PC-3 (cell line): ENCODE measurements around the gene COL6A2. TPM values are rescaled to one million over a fixed set of nuclear protein-coding genes. Genes with fewer than 3 reads are reported as not detected.
A peak's percentile ranks its signal among the peaks of the same experiment; 100 is the strongest.

Source experiments
- ATAC-seq: fragments of 200-7000 bp; cut with Tn5 transposase; 2 replicates; pipeline ENCODE4 v1.9.1; 2020; ENCODE audit warnings: mild to moderate bottlenecking, moderate library complexity
- BruUV-seq: library from RNA; stranded (reverse); fragments of 400-500 nt; replicated peaks from 2 replicates; lab custom pipeline; 2021; lab: Mats Ljungman, UMichigan
- CTCF ChIA-PET: fragments of 300-600 bp; sonication (Branson Sonifier 250); formaldehyde crosslinking; loops from one replicate; lab custom pipeline; 2022; ENCODE audit warnings: antibody characterized with exemption; lab: Charles Lee
- POLR2A ChIA-PET: fragments of 300-600 bp; sonication (Branson Sonifier 250); formaldehyde crosslinking; loops from one replicate; lab custom pipeline; 2022; ENCODE audit warnings: antibody characterized with exemption; ENCODE audit not compliant: unreplicated experiment; lab: Charles Lee
- DNase-seq: peaks from one replicate; pipeline ENCODE4 v3.0.0-alpha.2; 2015
- H2AFZ ChIP-seq: fragments of 300-600 bp; sonication (generic); 2 replicates; pipeline ENCODE4 v1.6.0; 2016; ENCODE audit warnings: antibody characterized with exemption, low read length
- H3F3A ChIP-seq: fragments of 300-600 bp; sonication (generic); one replicate; pipeline ENCODE4 v1.6.0; 2017; ENCODE audit warnings: antibody characterized with exemption, low read length, control low read depth, mild to moderate bottlenecking; ENCODE audit not compliant: unreplicated experiment
- H3K27ac ChIP-seq: fragments of 300-600 bp; sonication (generic); 2 replicates; pipeline ENCODE4 v1.5.1; 2016; ENCODE audit warnings: mild to moderate bottlenecking, low read length
- H3K27me3 ChIP-seq: fragments of 300-600 bp; sonication (generic); 2 replicates; pipeline ENCODE4 v1.6.1; 2016; ENCODE audit warnings: low read length, mixed read lengths
- H3K36me3 ChIP-seq: fragments of 300-600 bp; sonication (generic); 2 replicates; pipeline ENCODE4 v1.6.1; 2016; ENCODE audit warnings: low read depth, mixed run types, low read length, mixed read lengths
- H3K4me1 ChIP-seq: fragments of 300-600 bp; sonication (generic); 2 replicates; pipeline ENCODE4 v1.5.1; 2016; ENCODE audit warnings: low read length; ENCODE audit not compliant: insufficient read depth
- H3K4me2 ChIP-seq: fragments of 300-600 bp; sonication (generic); 2 replicates; pipeline ENCODE4 v1.6.0; 2016; ENCODE audit warnings: low read length
- H3K4me3 ChIP-seq: fragments of 300-600 bp; sonication (generic); 2 replicates; pipeline ENCODE4 v1.5.1; 2016; ENCODE audit warnings: mild to moderate bottlenecking, low read length, mixed read lengths
- H3K79me2 ChIP-seq: fragments of 300-600 bp; sonication (generic); 2 replicates; pipeline ENCODE4 v1.6.1; 2017; ENCODE audit warnings: low read length, mixed read lengths
- H3K9ac ChIP-seq: fragments of 300-600 bp; sonication (generic); 2 replicates; pipeline ENCODE4 v1.6.0; 2016; ENCODE audit warnings: mild to moderate bottlenecking, low read length
- H3K9me2 ChIP-seq: fragments of 300-600 bp; sonication (generic); replicated peaks from 2 replicates; pipeline ENCODE4 v1.6.1; 2016; ENCODE audit warnings: mixed run types, low read length, mixed read lengths
- H3K9me3 ChIP-seq: fragments of 300-600 bp; sonication (generic); 2 replicates; pipeline ENCODE4 v1.6.1; 2016; ENCODE audit warnings: low read length, mixed read lengths
- H4K20me1 ChIP-seq: fragments of 300-600 bp; sonication (generic); 2 replicates; pipeline ENCODE4 v1.6.1; 2016; ENCODE audit warnings: low read length, mixed read lengths
- EZH2 ChIP-seq: fragments of 300-600 bp; sonication (generic); IDR thresholded peaks from one replicate; pipeline ENCODE4 v1.6.1; 2017; ENCODE audit warnings: antibody characterized with exemption, mild to moderate bottlenecking, low read length; ENCODE audit not compliant: unreplicated experiment
- EZH2phosphoT487 ChIP-seq: fragments of 300-600 bp; sonication (generic); IDR thresholded peaks from 2 replicates; pipeline ENCODE4 v1.6.1; 2018; ENCODE audit warnings: mild to moderate bottlenecking, antibody characterized with exemption, low read length, borderline replicate concordance
- intact Hi-C: fragments of 100-400 bp; cut with micrococcal nuclease; formaldehyde crosslinking; loops from 2 replicates; pipeline ENCODE4 v1.9.0; 2023
- total RNA-seq: library from RNA; depleted of rRNA; stranded (reverse); fragments of >200 nt; gene quantifications from 2 replicates; pipeline ENCODE4 v1.2.3, GENCODE V29; 2014
- TF ChIP-seq, protein P1 (sequence below): fragments of 300-600 bp; sonication (generic); conservative IDR thresholded peaks from 2 replicates; pipeline ENCODE4 v1.5.1; 2017; ENCODE audit warnings: antibody characterized with exemption, low read depth, mild to moderate bottlenecking, low read length

The COL6A2 gene
- total RNA-seq, 1 experiment from 2014 or later, result 521 TPM

DNA sequence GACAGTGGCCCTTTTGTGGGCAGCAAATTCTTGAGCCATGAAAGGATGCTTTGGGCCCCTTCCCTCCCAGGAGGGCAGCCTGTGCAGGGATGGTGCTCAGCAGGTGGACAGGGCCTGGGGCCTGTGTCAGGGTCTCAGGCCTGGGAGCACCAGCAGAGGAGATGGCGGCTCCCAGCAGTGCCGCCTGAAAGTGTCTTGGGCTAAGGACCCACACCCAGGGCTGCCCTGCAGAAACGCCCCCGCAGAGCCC, 33.6 kb downstream of the COL6A2 start:
- H3K36me3 ChIP-seq, result peaks cover 14% of the 10 kb centered on the region
- ChIA-PET CTCF (no interaction called here), POLR2A (interaction anchor here (0.5 kb wide), 1 partner anchor 158 kb away, joined by 13 read pairs; no protein-coding TSS in a partner anchor)
- H3K4me1 ChIP-seq, result no peaks in the 10 kb centered on the region
- no peaks in the 10 kb centered on the region for H3F3A ChIP-seq
- H3K9ac ChIP-seq, result no peak overlapping the region
- no peak overlapping the region for H2AFZ ChIP-seq
- H3K9me2 ChIP-seq, result no peaks in the 10 kb centered on the region
- intact Hi-C loops, result no loop called here
- no peaks in the 10 kb centered on the region for H3K79me2 ChIP-seq
- peak; percentile 3; the same call in 1 of the 2 replicates for ATAC-seq
- no peaks in the 10 kb centered on the region for H3K9me3 ChIP-seq
- no peaks in the 10 kb centered on the region for H4K20me1 ChIP-seq
- no TSS peak for BruUV-seq
- no peak for DNase-seq
- no peak overlapping the region for H3K4me3 ChIP-seq
- no peak overlapping the region for H3K27ac ChIP-seq
- TF ChIP-seq, protein P1, sequence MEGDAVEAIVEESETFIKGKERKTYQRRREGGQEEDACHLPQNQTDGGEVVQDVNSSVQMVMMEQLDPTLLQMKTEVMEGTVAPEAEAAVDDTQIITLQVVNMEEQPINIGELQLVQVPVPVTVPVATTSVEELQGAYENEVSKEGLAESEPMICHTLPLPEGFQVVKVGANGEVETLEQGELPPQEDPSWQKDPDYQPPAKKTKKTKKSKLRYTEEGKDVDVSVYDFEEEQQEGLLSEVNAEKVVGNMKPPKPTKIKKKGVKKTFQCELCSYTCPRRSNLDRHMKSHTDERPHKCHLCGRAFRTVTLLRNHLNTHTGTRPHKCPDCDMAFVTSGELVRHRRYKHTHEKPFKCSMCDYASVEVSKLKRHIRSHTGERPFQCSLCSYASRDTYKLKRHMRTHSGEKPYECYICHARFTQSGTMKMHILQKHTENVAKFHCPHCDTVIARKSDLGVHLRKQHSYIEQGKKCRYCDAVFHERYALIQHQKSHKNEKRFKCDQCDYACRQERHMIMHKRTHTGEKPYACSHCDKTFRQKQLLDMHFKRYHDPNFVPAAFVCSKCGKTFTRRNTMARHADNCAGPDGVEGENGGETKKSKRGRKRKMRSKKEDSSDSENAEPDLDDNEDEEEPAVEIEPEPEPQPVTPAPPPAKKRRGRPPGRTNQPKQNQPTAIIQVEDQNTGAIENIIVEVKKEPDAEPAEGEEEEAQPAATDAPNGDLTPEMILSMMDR, result no peak
- TF ChIP-seq EZH2phosphoT487 (no peak), EZH2 (no peak)
- no peaks in the 10 kb centered on the region for H3K27me3 ChIP-seq
- H3K4me2 ChIP-seq, result no peak overlapping the region

- BruUV-seq, result TSS peak; percentile 67
- H3K4me1 ChIP-seq, result no peaks in the 10 kb centered on the region
- CTCF ChIA-PET, result no interaction called here
- no peaks in the 10 kb centered on the region for H3K27me3 ChIP-seq
- no peak overlapping the region for H3K4me3 ChIP-seq
- no peak overlapping the region for H2AFZ ChIP-seq
- no peaks in the 10 kb centered on the region for H3K9me2 ChIP-seq
- ATAC-seq (no peak), DNase-seq (no peak)
- H3K27ac ChIP-seq, result no peak overlapping the region
- intact Hi-C loops, result no loop called here
- peaks cover 10% of the 10 kb centered on the region for H3K36me3 ChIP-seq
- H4K20me1 ChIP-seq, result no peaks in the 10 kb centered on the region
- POLR2A ChIA-PET, result no interaction called here
- H3K9me3 ChIP-seq, result no peaks in the 10 kb centered on the region
- TF ChIP-seq EZH2phosphoT487, result no peak
- TF ChIP-seq, protein P1, result no peak
- TF ChIP-seq EZH2, result no peak
- H3F3A ChIP-seq, result no peaks in the 10 kb centered on the region
- H3K4me2 ChIP-seq, result no peak overlapping the region
- H3K79me2 ChIP-seq, result no peaks in the 10 kb centered on the region
- no peak overlapping the region for H3K9ac ChIP-seq
Observed at GRCh38 chr21:46131838-46132651, 34.1 kb downstream of the COL6A2 start.

GRCh38 chr21:46135782-46136395, 38.0 kb downstream of the COL6A2 start:
- ATAC-seq (no peak), DNase-seq (no peak)
- no peaks in the 10 kb centered on the region for H3F3A ChIP-seq
- H3K9ac ChIP-seq, result no peak overlapping the region
- no peak overlapping the region for H3K4me3 ChIP-seq
- no TSS peak for BruUV-seq
- no peak overlapping the region for H2AFZ ChIP-seq
- H3K9me2 ChIP-seq, result no peaks in the 10 kb centered on the region
- no peaks in the 10 kb centered on the region for H3K9me3 ChIP-seq
- POLR2A ChIA-PET, result no interaction called here
- no peak overlapping the region for H3K27ac ChIP-seq
- CTCF ChIA-PET, result no interaction called here
- no peak for TF ChIP-seq EZH2
- TF ChIP-seq, protein P1, result no peak
- TF ChIP-seq EZH2phosphoT487, result no peak
- H3K27me3 ChIP-seq, result no peaks in the 10 kb centered on the region
- intact Hi-C loops, result no loop called here
- H3K36me3 ChIP-seq, result no peaks in the 10 kb centered on the region
- H3K79me2 ChIP-seq, result no peaks in the 10 kb centered on the region
- no peaks in the 10 kb centered on the region for H4K20me1 ChIP-seq
- no peaks in the 10 kb centered on the region for H3K4me1 ChIP-seq
- H3K4me2 ChIP-seq, result no peak overlapping the region
